Right lobe of liver (tissue), 4 donors: ENCODE measurements around the gene THAP5.

Source experiments
- CTCF ChIP-seq, 4 donors: fragments of 200-600 bp in 3 of 4; fragments of 450-650 bp in 1 of 4; IDR thresholded peaks; one replicate each; pipeline versions ENCODE4 v1.5.1 to v1.8.0; 2016 to 2022; ENCODE audit warnings: antibody characterized with exemption in 4 of 4, mild to moderate bottlenecking in 2 of 4
- POLR2A ChIP-seq: fragments of 450-650 bp; IDR thresholded peaks from one replicate; pipeline ENCODE4 v1.6.1; 2017; ENCODE audit warnings: antibody characterized with exemption, mild to moderate bottlenecking
- donor health status: DM: no; HTN: no; CAD: no.
- donor health status: DM: no; HTN: no; CAD: no.
- donor health status: DM: no; HTN: yes; CAD: no.

GRCh38 chr7:108598153-108598552 is 28.6 kb upstream of the THAP5 start:
- TF ChIP-seq POLR2A (no peak), CTCF (IDR thresholded peaks at IDR 0.05) (no peak)
